Heart left ventricle (tissue), 16 donors: ENCODE measurements around the gene RPS6KA2. TPM values are rescaled to one million over a fixed set of nuclear protein-coding genes. Genes with fewer than 3 reads are reported as not detected.

Experiments used
- ATAC-seq, 4 donors: fragments of 200-7000 bp; cut with Tn5 transposase; one replicate each; pipeline ENCODE4 v1.9.1; 2020 to 2022; ENCODE audit warnings: moderate library complexity in 4 of 4, mild to moderate bottlenecking in 3 of 4, moderate number of reproducible peaks in 1 of 4
- DNase-seq, 5 donors: peaks; one replicate each; pipeline ENCODE4 v3.0.0-alpha.2; 2020
- H3K27ac ChIP-seq, 12 donors: fragments of 200-600 bp; sonication (generic) in 4 of 12; one replicate each; pipeline versions ENCODE4 v1.5.0 to v1.8.0; 2016 to 2022; ENCODE audit warnings: mild to moderate bottlenecking in 2 of 12
- H3K27me3 ChIP-seq, 9 donors: fragments of 200-600 bp; sonication (generic) in 2 of 9; one replicate each; pipeline versions ENCODE4 v1.5.1 to v1.8.0; 2016 to 2022; ENCODE audit warnings: mild to moderate bottlenecking in 3 of 9
- H3K36me3 ChIP-seq, 9 donors: fragments of 200-600 bp; sonication (generic) in 2 of 9; one replicate each; pipeline versions ENCODE4 v1.5.0 to v1.8.0; 2018 to 2022; ENCODE audit warnings: mild to moderate bottlenecking in 2 of 9
- H3K4me1 ChIP-seq, 12 donors: fragments of 200-600 bp; sonication (generic) in 4 of 12; one replicate each; pipeline versions ENCODE4 v1.5.0 to v1.8.0; 2016 to 2022; ENCODE audit warnings: mild to moderate bottlenecking in 3 of 12
- H3K4me3 ChIP-seq, 12 donors: fragments of 200-600 bp; sonication (generic) in 4 of 12; one replicate each; pipeline versions ENCODE4 v1.5.0 to v1.8.0; 2017 to 2022; ENCODE audit warnings: mild to moderate bottlenecking in 9 of 12, moderate library complexity in 4 of 12
- H3K9me3 ChIP-seq, 12 donors: fragments of 200-600 bp; sonication (generic) in 4 of 12; one replicate each; pipeline versions ENCODE4 v1.5.0 to v1.8.0; 2016 to 2022; ENCODE audit warnings: mild to moderate bottlenecking in 1 of 12
- POLR2A ChIP-seq, 2 donors: fragments of 450-650 bp; IDR thresholded peaks; one replicate each; pipeline ENCODE4 v1.6.1; 2017; ENCODE audit warnings: antibody characterized with exemption in 2 of 2, mild to moderate bottlenecking in 2 of 2, moderate library complexity in 2 of 2
- WGBS, 4 donors: extraction: QIAGEN DNeasy Blood & Tissue Kit in 2 of 4; methylation state at CpG; one replicate each; pipeline versions ENCODE4 v1.1.5 to v1.1.7; 2013 to 2018; 5-methylcytosine and 5-hydroxymethylcytosine counted together
- intact Hi-C, 10 donors: fragments of 100-400 bp; cut with DNase I; formaldehyde crosslinking; loops; one replicate each; pipeline versions ENCODE4 v1.11.1 to v1.14.2; 2022
- polyA plus RNA-seq, 2 donors: library from polyadenylated mRNA; stranded (reverse); fragments of 200-250 nt; gene quantifications; one replicate each; pipeline ENCODE4 v1.2.3, GENCODE V29; 2013
- total RNA-seq, 9 donors: library from RNA; depleted of rRNA in 2 of 9; stranded (reverse); fragments of >200 nt in 2 of 9; fragmentation: NEBNext Ultra II Directional in 3 of 9; extraction: Animal tissue kit (Norgen Biotek cat#: 25700) in 3 of 9; gene quantifications; one replicate each; pipeline versions ENCODE4 v1.1.0 to v1.2.4, GENCODE V29; 2016 to 2023
- TF ChIP-seq, protein P1 (sequence below), 12 donors: fragments of 200-600 bp; sonication (generic) in 4 of 12; IDR thresholded peaks; one replicate each; pipeline versions ENCODE4 v1.5.0 to v1.8.0; 2018 to 2022; ENCODE audit warnings: antibody characterized with exemption in 12 of 12, mild to moderate bottlenecking in 5 of 12
- donor health status: ischemic (EF 13 %, LVEDD 7.1; RV severe dilation, severe dysfunction).
- donor health status: healthy with polysubstance abuse.
- donor health status: DM: no; HTN: yes; CAD: no.
- donor health status: DM: no; HTN: no; CAD: no.
- donor health status: ischemic (EF 25% LVEDD 6.9; RV normal size, moderate dysfunction).
- donor health status: ischemic (EF 25% LVEDD 5.7; RV mildly dilated, moderate dysfunction).
- donor health status: healthy.
- donor health status: DM: yes; HTN: yes; CAD: no.
- donor health status: ischemic (EF 35%, LVEDD 5.7; RV mildly dilated, moderate dysfunction).
- donor health status: nonischemic (EF 11% LVEDD 7.7; RV severe dilation, severe dysfunction).
- donor health status: DM: yes; HTN: yes; CAD: no.
- donor health status: PGD.
- donor health status: ischemic (EF 29% LVEDD 5.4; RV normal size, mild dysfunction).
- donor health status: nonischemic (EF 23%, LVEDD 6.1; RV moderate dilation, normal function).

The RPS6KA2 gene
- total and polyA plus RNA-seq, 11 donors, result 23.0 to 171 (median 91.6) TPM

DNA sequence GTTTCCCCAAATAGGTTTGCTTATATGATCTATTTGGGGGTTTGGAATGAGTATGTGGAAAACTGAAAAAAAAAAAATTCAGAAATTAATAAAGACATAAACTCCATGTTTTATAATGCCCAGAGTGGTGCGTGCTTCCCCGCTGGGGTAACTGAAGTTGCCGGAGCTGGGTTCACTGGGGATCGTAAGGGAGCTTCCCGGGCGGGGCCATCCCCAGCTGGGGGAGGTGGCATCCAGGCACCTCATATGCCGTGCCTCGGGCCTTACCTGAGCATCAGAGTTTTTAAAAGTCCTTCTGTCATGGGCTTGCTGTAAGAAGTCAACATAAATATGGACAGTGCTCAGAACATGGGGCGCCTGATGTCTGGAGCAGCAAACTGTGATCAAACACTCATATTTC, 22.7 kb downstream of the RPS6KA2 start:
- Histone ChIP-seq H3K36me3 (no peaks in the 10 kb centered on the region), H3K4me1 (peaks cover 0 to 15% (median 10%) of the 10 kb centered on the region in 12 donors), H3K4me3 (no peak overlapping the region), H3K27me3 (no peaks in the 10 kb centered on the region), H3K9me3 (no peaks in the 10 kb centered on the region), H3K27ac (no peak overlapping the region)
- no peak for DNase-seq
- ATAC-seq, result no peak
- 96% methylated on average over 9 of the region's 9 CpGs for WGBS, 4 donors
- intact Hi-C loops, result no loop called here
- TF ChIP-seq POLR2A (IDR thresholded peaks at IDR 0.05), result no peak
- TF ChIP-seq, protein P1, sequence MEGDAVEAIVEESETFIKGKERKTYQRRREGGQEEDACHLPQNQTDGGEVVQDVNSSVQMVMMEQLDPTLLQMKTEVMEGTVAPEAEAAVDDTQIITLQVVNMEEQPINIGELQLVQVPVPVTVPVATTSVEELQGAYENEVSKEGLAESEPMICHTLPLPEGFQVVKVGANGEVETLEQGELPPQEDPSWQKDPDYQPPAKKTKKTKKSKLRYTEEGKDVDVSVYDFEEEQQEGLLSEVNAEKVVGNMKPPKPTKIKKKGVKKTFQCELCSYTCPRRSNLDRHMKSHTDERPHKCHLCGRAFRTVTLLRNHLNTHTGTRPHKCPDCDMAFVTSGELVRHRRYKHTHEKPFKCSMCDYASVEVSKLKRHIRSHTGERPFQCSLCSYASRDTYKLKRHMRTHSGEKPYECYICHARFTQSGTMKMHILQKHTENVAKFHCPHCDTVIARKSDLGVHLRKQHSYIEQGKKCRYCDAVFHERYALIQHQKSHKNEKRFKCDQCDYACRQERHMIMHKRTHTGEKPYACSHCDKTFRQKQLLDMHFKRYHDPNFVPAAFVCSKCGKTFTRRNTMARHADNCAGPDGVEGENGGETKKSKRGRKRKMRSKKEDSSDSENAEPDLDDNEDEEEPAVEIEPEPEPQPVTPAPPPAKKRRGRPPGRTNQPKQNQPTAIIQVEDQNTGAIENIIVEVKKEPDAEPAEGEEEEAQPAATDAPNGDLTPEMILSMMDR (IDR thresholded peaks at IDR 0.05), result no peak

DNA sequence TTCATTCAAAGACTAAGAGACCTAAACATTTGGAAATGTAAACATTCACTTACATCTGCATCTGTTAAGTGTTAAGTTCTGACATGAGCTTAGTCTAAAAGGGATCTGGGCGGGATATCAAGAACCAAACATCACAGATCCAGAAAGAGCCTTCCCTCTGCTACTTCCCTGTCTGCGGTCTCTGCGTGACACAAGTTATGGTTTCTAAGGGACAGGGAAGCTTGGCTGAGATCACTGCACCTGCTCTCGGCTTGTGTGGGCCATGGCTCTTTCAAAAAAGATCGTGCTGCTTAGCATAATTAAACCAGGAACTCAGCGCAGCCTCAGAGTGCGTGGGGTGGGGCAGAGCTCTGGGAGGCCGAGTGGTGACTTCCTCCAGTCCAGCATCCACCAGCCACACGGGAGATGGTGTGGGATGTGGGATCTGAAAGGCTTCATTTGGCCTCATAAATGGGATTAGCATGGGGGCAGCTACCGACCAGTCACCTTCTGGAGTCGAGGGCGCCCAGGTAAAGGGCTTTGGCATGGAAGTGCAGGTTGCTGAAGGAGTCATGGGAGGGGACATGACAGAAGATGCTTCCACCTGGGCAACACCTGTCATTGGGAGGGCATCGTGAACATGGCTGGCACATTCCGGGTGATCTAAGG, 23.9 kb downstream of the RPS6KA2 start:
- no peak for DNase-seq
- Histone ChIP-seq H3K4me1 (peaks cover 0 to 25% (median 18%) of the 10 kb centered on the region in 12 donors), H3K27me3 (no peaks in the 10 kb centered on the region), H3K9me3 (no peaks in the 10 kb centered on the region), H3K4me3 (no peak overlapping the region), H3K27ac (no peak overlapping the region), H3K36me3 (no peaks in the 10 kb centered on the region)
- ATAC-seq, result no peak
- WGBS, 4 donors, result 89 to 95% (median 91%) methylated on average over 14 of the region's 14 CpGs
- TF ChIP-seq, protein P1 (IDR thresholded peaks at IDR 0.05), result no peak
- TF ChIP-seq POLR2A (IDR thresholded peaks at IDR 0.05), result no peak
- intact Hi-C loops, result no loop called here

DNA sequence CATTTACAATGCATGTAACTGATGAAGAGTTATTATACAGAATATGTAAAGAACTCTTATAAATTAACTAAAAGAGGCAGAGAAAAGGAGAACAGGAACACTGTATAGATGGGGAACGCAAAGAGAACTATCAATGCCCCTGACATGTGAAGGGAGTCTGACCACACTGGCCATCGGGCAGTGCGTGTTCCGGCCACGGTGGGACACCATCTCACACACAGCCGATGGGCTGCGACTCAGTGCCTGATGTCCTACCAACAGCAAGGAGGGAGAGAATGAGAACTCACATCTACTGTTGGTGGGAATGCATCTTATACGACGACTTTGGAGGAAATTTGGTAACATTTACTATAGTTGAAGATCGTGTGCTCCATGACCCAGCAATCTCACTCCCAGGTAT, 25.1 kb downstream of the RPS6KA2 start:
- Histone ChIP-seq H3K36me3 (no peaks in the 10 kb centered on the region), H3K4me1 (peaks cover 0 to 34% (median 25%) of the 10 kb centered on the region in 12 donors), H3K27me3 (no peaks in the 10 kb centered on the region), H3K27ac (no peak overlapping the region), H3K4me3 (no peak overlapping the region), H3K9me3 (no peaks in the 10 kb centered on the region)
- no peak for TF ChIP-seq POLR2A (IDR thresholded peaks at IDR 0.05)
- TF ChIP-seq, protein P1 (IDR thresholded peaks at IDR 0.05), result no peak
- DNase-seq (no peak), ATAC-seq (no peak)
- 95 to 98% (median 97%) methylated on average over 10 of the region's 10 CpGs for WGBS, 4 donors
- intact Hi-C loops, result no loop called here

DNA sequence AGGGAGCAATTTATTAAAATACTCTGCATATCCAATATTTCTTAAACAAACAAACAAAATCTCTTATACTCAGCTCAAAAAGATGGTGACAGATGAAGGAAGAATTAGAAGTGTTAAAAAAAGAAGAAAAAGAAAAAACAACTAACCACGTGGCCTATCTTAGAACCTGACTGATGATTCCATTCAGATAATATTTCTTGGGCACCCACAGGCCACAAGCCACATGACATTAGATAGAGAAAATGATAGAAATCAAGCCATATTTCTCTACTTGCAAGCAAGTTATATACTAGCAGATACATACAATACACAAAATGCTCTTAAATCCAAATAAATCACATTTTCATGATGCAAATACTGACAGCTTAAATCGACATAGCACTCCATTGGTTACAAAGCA, 26.1 kb downstream of the RPS6KA2 start:
- Histone ChIP-seq H3K4me3 (no peak overlapping the region), H3K9me3 (no peaks in the 10 kb centered on the region), H3K4me1 (peaks cover 0 to 35% (median 25%) of the 10 kb centered on the region in 12 donors), H3K27ac (no peak overlapping the region), H3K36me3 (no peaks in the 10 kb centered on the region), H3K27me3 (no peaks in the 10 kb centered on the region)
- WGBS, 4 donors, result 83 to 87% (median 85%) methylated on average over 2 of the region's 2 CpGs
- DNase-seq, result no peak
- TF ChIP-seq POLR2A (IDR thresholded peaks at IDR 0.05), result no peak
- TF ChIP-seq, protein P1 (IDR thresholded peaks at IDR 0.05), result no peak
- ATAC-seq, result no peak
- intact Hi-C loops, result no loop called here
